ENCODE measurements around the gene PIK3CD.

DNA sequence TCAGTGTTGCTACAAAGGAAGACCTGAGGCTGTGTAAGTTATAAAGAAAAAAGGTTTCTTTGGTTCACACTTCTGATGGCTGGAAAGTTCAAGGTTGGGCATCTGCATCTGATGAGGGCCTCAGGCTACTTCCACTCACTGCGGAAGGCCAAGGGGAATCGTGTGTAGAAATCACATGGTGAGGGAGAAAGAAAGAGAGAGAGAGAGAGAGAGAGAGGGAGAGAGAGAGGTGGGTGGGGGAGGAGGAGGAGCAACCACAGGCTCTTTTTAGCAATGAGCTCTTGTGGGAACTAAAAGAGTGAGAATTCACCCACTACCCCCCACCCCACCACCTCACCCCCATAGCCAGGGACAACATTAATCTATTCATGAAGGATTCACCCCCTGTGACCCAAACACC is 112.4 kb downstream of the PIK3CD start:
- TF ChIP-seq CTCF (conservative IDR thresholded peaks at IDR 0.05 in 1 of 2, IDR thresholded peaks at IDR 0.05 in 1 of 2; ENCODE audit: extremely low read depth in 1 of 2, insufficient read depth in 1 of 2, low read depth in 1 of 2, low read length in 2 of 2): no peak
- no peak for TF ChIP-seq EZH2 (IDR thresholded peaks at IDR 0.05; ENCODE audit: borderline replicate concordance, low read length)
